Activated CD4-positive, CD25-positive, alpha-beta regulatory T cell (primary cell): ENCODE results near the gene LAMA5.

Experiments
- DNase-seq, 4 experiments: peaks; one replicate each; lab custom pipeline; 2025; lab: John Stamatoyannopoulos, UW

LAMA5 gene

GRCh38 chr20:62403331-62403730 is 36.2 kb upstream of the LAMA5 start:
- DNase-seq = no peak

GRCh38 chr20:62402456-62403150 is 35.5 kb upstream of the LAMA5 start:
- no peak for DNase-seq

GRCh38 chr20:62401331-62401779 is 34.2 kb upstream of the LAMA5 start:
- no peak for DNase-seq

GRCh38 chr20:62400541-62400940 is 33.4 kb upstream of the LAMA5 start:
- no peak for DNase-seq

GRCh38 chr20:62400021-62400420 is 32.9 kb upstream of the LAMA5 start:
- DNase-seq = no peak

GRCh38 chr20:62398120-62398821 is 31.2 kb upstream of the LAMA5 start:
- no peak for DNase-seq

GRCh38 chr20:62396367-62397239 is 29.5 kb upstream of the LAMA5 start:
- DNase-seq = no peak

- DNase-seq = no peak
Measured at GRCh38 chr20:62395311-62396242, 28.5 kb upstream of the LAMA5 start.

- DNase-seq = no peak
Measured at GRCh38 chr20:62394248-62395245, 27.4 kb upstream of the LAMA5 start.

- DNase-seq = no peak
Measured at GRCh38 chr20:62393830-62394229, 26.7 kb upstream of the LAMA5 start.

- DNase-seq = no peak
Measured at GRCh38 chr20:62393335-62393665, 26.2 kb upstream of the LAMA5 start.

- no peak for DNase-seq
Measured at GRCh38 chr20:62392621-62393334, 25.7 kb upstream of the LAMA5 start.

GRCh38 chr20:62392077-62392418 is 24.9 kb upstream of the LAMA5 start:
- DNase-seq = no peak

GRCh38 chr20:62391165-62392076 is 24.3 kb upstream of the LAMA5 start:
- no peak for DNase-seq

- no peak for DNase-seq
Measured at GRCh38 chr20:62390317-62391164, 23.4 kb upstream of the LAMA5 start.

GRCh38 chr20:62389601-62390087 is 22.5 kb upstream of the LAMA5 start:
- no peak for DNase-seq

GRCh38 chr20:62388839-62389600 is 21.9 kb upstream of the LAMA5 start:
- DNase-seq = no peak
